NCI-H1092 (cell line): ENCODE measurements around the gene SEC14L1.

Source experiments
- DNase-seq: peaks from one replicate; lab custom pipeline; 2025; lab: John Stamatoyannopoulos, UW

The SEC14L1 gene

DNA sequence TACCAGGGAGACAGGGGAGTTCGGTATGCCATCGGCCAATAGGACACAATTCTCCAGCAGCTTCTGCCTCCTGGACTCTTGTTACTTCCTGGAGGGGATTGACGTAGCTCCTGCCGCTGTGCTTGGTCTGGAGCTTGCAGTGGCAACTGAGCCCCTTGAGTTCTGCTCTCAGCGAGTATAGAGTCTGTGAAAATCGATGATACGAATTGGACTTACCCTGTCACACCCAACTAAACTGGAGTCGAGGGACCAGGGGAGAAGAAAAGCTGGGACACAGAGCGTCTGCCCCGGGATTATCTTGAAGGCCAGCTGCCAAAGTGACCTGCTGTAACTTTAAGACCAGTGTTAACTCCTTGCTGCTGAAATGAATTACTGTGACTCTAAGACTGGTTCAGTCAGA, 22.2 kb downstream of the SEC14L1 start:
- DNase-seq: no peak

DNA sequence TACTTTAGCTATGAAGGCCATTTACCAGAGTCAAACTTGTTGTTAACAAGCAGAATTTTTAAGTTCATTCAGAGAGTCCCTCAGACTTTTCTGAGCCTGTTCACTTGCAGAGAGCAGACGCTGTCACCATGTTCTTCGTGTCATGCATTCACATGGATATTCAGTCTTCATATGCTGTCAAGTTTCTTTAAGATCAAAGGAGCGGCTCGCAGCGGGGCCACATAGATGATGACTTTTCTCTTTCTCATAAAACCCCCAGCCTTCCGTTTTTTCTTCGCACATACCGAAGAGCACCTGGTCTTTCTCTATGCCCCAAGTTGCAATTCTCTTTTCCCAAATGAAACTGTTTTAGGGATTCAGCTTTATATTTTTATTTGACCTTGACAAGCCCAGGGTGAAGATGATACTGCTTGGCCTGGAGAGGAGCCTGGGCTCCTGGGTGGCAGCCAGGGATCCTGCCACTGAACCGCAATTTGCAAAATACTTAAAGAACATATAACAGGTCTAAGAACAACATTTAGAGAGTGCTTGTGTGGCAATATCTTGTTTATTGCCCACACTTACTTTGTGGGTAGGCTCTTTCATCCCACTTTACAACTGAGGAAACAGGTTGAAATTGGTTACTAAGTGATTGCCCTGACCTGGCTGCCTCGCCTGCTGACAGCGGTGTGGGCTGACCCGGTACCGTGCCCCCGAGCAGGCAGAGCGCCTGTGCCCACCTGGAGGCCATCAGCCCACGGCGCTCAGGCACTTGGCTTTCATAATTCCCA, 22.9 kb downstream of the SEC14L1 start:
- DNase-seq: no peak

DNA sequence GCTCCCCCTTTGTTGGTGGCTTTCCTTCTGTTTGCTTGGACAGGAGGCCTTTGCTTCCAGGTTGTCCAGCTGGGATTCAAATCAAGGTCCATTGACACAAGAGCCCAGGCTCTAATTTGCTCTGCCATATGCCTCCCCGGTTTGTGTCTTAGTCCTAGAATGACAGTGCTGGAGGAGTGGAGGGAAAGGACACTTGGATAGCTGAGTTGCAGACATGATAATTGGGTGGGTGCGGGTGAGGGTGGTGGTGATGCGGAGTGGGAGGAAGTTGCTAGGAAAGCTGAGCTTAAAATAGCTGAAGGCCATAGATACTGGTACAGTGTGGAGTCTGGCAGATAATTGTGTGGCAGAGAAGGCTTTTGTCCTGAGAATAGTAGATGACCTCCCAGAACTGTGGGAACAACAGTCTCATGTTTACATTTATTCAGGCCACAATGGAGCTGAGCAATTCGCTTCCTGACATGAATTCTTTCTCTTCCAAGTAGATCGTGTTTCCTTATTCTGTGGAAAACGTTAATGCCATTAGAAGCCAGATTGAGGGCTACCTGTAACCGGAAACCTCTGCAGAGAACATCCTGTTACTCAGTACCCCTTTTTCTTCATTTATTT, 23.8 kb downstream of the SEC14L1 start:
- no peak for DNase-seq

DNA sequence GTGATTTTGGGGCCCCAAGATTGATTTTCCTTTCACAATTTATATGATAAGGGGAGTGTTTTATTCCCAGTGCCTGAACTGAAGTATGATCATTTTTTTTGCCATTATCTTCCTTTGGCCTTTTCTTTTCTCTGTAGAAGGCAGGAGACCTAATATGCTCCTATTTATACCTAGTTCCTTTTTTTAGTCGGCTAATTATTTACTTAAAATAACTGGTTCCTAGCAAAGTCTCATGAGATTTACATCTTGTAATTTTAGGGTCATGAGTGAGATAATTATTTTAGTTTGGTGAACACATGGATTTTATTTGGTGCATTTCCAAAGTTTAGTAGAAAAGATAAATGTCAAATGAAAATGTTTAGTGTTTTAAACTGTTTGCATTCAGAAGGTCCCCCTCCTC, 24.8 kb downstream of the SEC14L1 start:
- DNase-seq: no peak

DNA sequence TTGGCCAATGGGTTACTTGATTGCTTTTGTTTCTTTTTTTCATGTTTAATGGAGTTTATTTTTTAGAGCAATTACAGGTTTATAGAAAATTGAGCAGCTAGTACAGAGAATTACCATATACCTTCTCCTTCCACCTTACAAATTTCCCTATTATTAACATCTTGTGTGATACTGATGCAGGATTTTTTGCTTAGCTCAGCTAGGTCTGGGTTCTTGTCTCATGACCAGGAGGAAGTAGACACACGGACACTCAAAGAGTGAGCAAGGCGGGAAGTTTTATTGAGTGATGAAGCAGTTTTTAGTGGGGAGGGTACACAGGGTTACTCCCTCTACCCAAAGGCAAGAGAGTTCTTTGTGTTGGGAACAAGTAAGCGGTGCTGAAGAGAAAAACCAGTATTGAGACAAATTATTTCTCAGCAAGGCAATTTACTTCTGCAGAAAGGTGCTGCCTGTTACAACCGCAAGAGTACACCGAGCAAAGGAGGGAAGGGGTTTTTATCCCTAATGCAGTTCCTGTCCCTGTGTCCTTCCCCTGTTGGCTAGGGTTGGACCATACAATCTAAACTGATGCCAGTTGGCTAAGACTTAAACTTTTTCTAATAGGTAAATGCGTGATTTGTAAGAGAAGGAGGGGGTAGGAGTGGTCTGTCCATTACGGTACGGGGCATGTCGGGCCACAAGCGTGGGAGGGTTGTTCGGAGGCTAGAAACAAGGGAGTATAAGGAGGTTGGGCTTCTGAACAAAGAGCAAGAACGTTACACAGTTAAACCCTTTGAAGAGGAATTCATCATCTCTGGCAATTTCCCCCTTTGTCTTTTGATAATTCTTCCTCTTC, 26.9 kb downstream of the SEC14L1 start:
- DNase-seq: no peak

DNA sequence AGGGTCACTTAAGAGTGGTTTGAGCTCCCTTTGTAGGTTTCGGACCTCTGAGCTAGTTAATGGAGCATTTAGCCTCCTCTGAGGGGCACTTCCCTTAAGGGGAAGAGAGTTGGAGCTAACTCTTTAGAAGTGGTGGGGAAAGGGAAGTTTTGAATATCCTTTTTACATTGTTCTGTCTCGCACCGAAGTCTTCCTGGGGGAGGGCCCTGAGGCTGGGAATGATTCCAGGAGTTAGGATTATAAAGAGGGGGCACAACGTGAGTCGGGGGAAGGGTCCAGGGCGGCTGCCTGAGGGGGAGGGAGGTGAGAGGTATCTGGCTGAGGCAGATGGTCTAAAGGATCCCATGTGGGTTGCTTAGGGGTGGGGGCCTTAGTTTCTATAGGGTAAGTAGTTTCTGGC, 32.3 kb downstream of the SEC14L1 start:
- DNase-seq: no peak

DNA sequence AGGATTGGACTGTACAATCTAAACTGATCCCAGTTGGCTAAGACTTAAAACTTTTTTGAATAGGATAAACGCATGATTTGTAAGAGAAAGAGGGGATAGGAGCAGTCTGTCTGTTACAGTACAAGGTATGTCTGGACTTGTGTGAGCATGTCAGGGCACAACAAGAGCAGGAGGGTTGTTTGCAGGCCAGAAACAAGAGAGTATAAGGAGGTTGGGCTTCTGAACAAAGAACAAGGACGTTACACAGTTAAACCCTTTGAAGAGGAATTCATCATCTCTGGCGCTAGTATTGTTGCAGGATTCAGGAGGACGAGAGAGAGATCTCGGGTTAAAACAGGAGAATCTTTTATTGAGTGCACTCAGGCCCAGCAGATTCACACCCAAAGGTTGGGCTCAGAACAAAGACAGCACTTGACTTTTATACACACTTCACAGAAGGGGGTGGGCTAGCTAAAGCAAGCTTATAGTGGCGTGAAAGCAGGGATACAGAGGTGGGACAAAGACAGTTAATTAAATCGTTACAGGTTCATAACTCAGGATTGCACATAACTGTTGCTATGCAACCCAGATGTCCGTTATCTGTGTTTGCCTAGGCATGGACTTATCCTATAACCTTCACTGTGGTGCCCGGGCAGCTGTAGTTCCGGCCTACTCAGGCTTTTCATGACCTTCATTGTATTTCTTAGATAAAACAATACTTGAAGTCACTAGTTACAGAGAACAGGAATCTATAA, 34.3 kb downstream of the SEC14L1 start:
- no peak for DNase-seq

DNA sequence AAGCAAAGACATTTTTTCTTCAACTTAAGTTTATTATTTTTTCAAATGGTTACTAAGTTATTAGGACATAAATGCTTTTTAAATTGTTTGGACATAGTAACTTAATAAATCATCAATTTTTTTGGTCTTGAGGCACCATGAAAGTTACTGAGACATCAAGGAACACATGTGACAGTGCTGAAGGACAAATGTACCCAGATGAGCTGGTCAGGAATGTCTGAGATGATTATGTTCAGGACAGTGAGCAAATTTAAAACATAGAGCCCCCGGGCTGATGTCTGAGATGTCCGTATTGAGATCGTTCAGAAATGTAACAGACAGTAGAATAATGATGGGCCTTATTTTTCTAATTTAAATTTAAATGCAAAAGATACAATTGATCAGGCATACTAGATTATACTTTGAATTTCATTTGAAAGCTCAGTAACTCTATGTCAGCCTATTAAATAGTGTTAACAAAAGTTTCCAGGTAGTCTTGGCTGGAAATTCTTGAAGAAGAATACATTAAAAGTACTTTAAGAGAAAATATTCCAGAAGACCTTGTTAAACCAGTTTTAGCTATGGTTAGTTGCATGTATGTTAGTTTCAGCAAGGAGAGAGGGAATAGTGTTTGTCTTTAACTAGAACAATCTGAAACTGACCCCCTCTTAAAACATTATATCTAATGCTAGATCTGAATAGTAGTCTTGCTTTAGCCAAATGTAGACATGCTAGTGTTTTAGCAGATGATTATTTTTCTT, 36.4 kb downstream of the SEC14L1 start:
- no peak for DNase-seq

DNA sequence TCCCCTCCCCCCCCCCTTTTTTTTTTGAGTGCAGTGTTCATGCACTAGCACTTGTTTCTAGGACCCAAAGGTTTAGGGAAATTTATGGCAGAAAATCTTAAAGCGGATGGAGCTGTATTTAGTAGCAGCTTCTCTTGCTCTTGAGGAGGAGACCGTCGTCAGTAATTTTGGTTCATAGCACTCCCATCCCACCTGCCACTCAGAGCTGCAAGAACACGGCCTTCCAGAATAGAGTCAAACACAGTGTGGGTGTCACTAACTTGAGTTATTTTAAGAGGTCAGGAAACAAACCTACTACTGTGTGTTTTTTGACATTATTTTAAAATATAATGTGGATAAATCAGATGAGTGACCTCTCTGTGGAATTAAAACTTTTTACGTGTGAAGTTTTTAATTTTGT, 37.3 kb downstream of the SEC14L1 start:
- DNase-seq: no peak

DNA sequence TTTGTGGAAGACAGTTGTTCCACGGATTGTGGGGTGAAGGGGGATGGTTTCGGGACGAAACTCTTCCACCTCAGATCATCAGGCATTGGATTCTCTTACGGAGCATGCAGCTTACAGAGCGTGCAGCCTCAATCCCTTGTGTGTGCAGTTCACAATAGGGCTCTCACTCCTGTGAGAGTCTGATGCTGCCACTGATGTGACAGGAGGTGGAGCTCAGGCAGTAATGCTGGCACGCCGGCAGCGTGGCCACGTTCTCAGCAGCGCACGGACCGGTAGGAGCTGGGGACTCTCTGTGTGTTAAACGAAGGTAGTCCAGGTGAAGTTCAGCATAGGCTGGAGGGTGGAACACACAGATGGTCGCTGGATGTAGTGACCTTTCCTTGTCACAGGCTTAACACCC, 37.8 kb downstream of the SEC14L1 start:
- no peak for DNase-seq

DNA sequence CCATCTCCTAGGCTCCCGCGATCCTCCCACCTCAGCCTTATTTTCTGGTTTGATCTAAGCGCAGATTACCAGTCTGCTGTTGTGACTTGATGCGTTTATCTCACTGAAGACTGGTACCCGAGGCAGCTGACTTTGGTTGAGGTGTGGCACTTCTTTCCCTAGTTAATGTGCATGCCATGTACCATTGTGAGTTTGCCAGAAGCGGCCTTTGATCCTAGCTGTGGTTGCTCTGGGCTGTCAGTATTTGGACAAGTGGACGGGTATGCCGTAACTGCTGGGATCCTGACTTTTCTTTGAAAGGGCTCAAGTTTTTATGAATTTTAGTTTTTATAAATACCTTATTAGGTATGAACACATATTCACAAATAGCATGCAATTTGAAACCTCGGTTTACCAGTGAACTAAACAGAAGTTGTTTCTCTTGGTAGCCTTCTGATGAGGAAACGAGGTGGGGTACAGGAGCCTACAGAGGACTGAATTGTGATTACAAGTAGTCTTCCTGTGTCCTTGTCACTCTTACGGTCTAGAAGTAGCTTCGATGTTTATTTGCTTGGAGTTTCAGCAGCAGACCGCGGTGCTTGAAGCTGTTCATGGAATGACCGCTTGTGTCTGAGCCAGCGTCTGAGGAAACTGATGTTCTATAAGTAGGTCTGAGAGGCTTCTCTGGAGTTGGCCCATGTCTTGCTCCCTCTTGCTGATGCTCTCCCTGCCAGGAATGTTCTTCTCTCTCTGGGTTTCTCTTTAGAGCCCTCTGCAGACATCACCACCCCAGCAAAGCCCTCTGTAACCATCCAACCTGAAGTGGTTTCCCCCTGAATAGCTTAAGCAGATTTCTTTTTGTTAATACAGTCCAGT, 40.0 kb downstream of the SEC14L1 start:
- no peak for DNase-seq

DNA sequence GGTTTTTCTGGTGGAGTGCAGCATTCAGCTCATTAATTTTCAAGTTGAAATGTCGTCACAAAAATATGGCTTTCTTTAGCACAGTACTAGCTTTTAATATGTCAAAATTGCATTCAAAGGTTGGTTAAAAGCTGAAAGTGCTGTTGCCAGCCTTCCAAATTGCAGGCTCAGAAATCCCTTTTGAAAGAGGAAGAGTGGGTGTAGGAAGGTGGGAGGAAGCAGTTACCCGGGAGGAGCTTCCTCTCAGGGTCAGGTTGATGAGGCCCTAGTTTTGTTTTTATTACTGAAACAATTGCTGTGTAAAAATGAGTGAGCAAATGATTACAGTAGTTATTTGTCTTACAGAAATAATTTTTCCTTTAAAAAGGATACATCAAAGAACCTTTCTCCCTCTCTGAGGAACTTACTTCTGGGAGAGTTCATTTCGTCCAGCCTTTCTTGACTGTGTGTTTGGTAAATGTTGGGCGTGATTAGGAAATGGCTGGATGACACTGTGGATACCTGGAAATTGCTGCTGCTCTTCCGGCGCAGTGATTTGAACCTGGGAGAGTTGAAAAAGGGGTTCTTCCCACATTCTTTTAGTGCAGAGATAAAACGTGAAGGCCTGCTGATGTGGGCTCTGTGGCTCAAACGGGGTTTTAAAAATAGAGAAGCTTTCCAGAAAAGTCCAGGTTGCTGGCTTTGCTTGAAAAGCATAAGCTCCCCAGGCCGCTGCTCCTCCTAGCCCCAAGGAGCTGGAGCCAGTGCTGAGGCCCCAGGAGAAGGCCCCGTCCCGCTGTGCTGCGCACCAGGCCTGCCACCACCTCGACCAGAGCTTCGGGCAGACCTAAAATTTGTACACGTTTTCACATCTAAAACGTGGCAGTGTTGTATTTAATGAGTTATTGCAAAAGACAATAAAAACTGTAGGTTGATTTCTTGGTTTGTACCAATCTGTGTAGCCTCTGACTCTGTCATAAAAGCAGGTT, 41.7 kb downstream of the SEC14L1 start:
- no peak for DNase-seq

DNA sequence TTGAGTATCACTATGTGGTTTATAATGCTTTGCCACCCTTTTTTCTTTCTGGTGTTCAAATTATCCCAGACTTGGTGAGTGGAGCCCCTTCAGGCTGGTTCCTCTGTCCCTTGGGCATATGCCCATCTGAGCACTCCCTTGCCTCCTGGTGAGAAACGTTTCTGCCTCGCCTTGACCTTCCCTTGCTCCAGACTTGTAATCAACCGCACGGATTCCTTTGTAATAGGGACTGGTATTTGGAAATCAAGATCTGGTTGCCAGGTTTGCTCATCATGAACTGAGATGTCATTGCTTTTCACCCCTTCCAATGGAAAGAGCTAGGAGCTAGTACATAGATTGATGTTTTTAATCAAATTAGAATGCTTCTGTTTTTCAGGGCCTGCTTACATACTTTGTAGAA, 43.7 kb downstream of the SEC14L1 start:
- no peak for DNase-seq

DNA sequence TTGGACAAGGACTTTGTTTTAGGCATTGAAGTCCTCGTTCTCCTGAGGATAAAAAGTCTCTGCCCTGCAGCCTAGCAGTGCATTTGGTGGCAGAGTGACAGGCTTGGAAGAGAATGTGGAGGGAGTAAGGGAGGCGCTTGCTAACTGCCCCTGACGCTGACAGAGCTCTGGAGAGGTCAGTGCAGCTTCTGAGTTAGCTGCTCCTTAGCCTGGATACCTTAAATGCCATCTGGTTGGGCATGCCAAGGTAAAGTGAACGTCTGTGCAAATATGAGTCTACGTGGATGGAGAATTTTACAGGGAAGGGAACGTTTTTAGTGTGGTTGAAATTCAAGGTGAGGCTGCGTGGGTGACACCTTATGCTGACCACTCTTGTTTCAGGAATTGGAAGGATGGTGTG, 44.4 kb downstream of the SEC14L1 start:
- DNase-seq: no peak

DNA sequence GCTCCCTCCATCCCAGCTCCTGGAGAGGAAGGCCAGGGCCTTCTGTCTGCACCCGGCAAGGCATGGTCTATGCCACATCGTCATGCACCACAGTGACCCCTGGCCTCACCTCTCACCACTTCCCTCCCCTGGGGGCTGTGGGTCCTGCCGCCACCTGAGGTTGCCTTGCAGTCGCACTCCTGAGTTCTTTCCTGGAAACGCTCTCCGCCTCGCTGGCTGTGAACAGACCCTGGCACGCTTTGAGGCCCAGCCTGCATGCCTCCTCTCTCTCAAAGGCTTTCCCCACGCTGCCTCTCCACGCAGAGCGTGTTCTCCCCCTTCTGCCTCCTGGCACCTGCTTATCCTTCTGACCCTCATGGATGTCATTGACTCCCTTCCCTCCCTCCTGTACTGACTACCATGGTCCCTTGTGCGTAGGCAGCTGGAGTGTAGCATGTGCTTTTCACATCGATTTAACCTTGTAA, 45.4 kb downstream of the SEC14L1 start:
- no peak for DNase-seq

DNA sequence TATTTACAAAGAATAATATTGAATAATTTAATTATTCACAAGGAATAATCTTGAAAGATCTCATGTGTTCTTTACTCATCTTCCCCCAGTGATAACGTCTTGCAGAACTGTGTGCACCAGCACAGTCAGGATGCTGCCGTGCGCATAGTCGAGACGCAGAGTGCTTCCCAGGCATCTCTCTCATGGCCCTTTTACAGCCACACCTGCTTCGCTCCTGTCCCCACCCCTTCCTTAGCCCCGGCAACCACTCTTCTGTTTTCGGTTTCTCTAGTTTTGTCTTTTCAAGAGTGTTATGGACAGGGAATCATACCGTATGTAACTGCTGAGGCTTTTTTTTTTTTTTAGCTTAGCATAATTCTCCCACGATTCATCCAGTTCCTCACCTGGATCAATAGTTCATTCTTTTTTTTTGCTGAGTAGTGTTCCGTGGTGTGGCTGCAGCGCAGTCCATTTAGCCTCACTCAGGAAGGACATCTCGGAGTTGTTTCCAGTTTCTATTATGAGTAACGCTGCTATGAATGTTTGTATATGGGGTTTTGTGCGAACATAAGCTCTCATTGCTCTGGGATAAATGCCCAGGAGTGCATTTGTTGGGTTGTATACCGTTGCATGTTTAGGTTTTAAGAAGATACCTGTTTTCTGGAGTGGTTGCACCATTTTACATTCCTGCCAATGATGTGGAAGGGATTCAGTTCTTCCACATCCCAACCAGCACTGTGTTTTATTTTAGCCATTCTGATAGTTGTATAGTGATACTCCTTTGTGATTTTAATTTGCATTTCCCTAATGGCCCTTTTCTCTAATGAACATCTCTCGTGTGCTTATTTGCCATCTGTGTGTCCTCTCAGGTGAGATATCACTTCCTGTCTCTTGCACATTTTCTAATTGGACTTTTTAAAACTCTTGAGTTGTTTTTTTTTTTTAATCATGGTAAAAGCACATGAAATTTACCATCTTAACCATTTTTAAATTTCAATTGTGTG, 47.6 kb downstream of the SEC14L1 start:
- no peak for DNase-seq

DNA sequence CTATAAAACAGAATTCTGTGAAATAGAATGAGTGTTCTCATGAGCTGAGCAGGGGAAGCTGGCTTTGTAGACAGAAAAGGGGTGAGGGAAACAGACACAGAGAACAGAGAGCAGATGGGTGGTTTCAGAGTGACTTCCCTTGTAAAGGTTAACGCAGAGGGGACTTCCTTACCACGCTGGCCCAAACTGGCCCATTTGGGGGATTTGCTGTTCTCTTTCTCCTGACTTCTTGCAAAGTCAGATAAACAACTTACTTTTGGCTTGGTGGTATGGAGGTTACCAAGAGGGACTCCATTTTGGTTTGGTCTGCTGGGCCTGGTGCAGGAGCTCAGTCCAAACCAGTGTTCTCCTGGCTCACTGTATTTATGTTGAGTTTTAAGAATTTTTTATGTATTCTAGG, 48.4 kb downstream of the SEC14L1 start:
- DNase-seq: no peak

DNA sequence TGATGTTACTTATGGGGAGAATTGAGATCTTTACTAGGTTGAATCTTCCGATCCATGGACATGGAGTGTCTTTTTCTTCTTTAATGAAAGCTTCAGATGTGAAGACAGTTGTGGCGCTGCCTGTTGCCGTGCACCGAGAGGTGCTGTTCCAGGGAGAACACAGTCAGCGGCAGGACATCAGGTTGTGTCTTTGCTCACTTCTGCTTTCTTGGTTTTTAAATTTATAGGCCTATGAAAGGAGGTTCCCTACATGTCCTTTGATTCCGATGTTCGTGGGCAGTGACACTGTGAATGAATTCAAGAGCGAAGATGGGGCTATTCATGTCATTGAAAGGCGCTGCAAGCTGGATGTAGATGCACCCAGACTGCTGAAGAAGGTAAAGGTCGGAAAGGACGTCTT, 49.8 kb downstream of the SEC14L1 start:
- no peak for DNase-seq
